Neuronal stem cell (in vitro differentiated cells): ENCODE measurements around the gene TIPIN.

ENCODE experiments used
- DNase-seq: peaks from one replicate; pipeline ENCODE4 v3.0.0-alpha.2; 2013; ENCODE audit warnings: low spot score
- H2AFZ ChIP-seq: one replicate; pipeline ENCODE4 v1.6.1; 2013; ENCODE audit warnings: mild to moderate bottlenecking, low read length, inconsistent platforms
- H2AK5ac ChIP-seq: 2 replicates; pipeline ENCODE4 v1.6.1; 2013; ENCODE audit warnings: low read depth, mild to moderate bottlenecking, inconsistent platforms, low read length, moderate library complexity, mixed read lengths
- H2BK120ac ChIP-seq: 2 replicates; pipeline ENCODE4 v1.6.1; 2013; ENCODE audit warnings: low read depth, mild to moderate bottlenecking, inconsistent platforms, low read length, moderate library complexity, mixed read lengths
- H2BK12ac ChIP-seq: one replicate; pipeline ENCODE4 v1.6.1; 2013; ENCODE audit warnings: low read length, inconsistent platforms
- H2BK15ac ChIP-seq: 2 replicates; pipeline ENCODE4 v1.6.1; 2013; ENCODE audit warnings: mild to moderate bottlenecking, low read length, inconsistent platforms, mixed read lengths
- H2BK5ac ChIP-seq: one replicate; pipeline ENCODE4 v1.6.1; 2013; ENCODE audit warnings: inconsistent platforms, mild to moderate bottlenecking, low read length, moderate library complexity
- H3K14ac ChIP-seq: one replicate; pipeline ENCODE4 v1.6.1; 2013; ENCODE audit warnings: low read length, inconsistent platforms
- H3K18ac ChIP-seq: 2 replicates; pipeline ENCODE4 v1.6.1; 2013; ENCODE audit warnings: low read length, inconsistent platforms
- H3K23ac ChIP-seq: 2 replicates; pipeline ENCODE4 v1.6.1; 2013; ENCODE audit warnings: low read depth, mild to moderate bottlenecking, mixed read lengths, low read length, inconsistent platforms; ENCODE audit not compliant: poor library complexity
- H3K27ac ChIP-seq: replicated peaks from 3 replicates; pipeline ENCODE4 v1.5.1; 2013; ENCODE audit warnings: low read length, inconsistent platforms
- H3K27me3 ChIP-seq, 3 experiments: 2 replicates each; pipeline ENCODE4 v1.6.1; 2013; ENCODE audit warnings: low read length in 3 of 3, mild to moderate bottlenecking in 2 of 3, inconsistent platforms in 1 of 3, low read depth in 1 of 3, mixed read lengths in 1 of 3, moderate library complexity in 1 of 3; ENCODE audit not compliant: control insufficient read depth in 3 of 3, insufficient read depth in 3 of 3
- H3K36me3 ChIP-seq, 2 donors: replicated peaks in 1 of 2; 2 replicates each; pipeline ENCODE4 v1.6.1; 2013; ENCODE audit warnings: low read length in 2 of 2; ENCODE audit not compliant: control insufficient read depth in 2 of 2, insufficient read depth in 2 of 2
- H3K4ac ChIP-seq: 2 replicates; pipeline ENCODE4 v1.6.1; 2013; ENCODE audit warnings: inconsistent platforms, mild to moderate bottlenecking, low read length, moderate library complexity
- H3K4me1 ChIP-seq, 2 donors: 1 replicate in 1 of 2; 2 replicates in 1 of 2; pipeline ENCODE4 v1.6.1; 2013; ENCODE audit warnings: low read length in 2 of 2, low read depth in 1 of 2; ENCODE audit not compliant: control insufficient read depth in 2 of 2, insufficient read depth in 1 of 2
- H3K4me2 ChIP-seq: one replicate; pipeline ENCODE4 v1.6.1; 2013; ENCODE audit warnings: mild to moderate bottlenecking, low read length, inconsistent platforms; ENCODE audit not compliant: insufficient read depth, poor library complexity, severe bottlenecking
- H3K4me3 ChIP-seq, 2 donors: 2 replicates each; pipeline ENCODE4 v1.5.1; 2013; ENCODE audit warnings: low read length in 2 of 2, mild to moderate bottlenecking in 2 of 2, inconsistent platforms in 1 of 2, moderate library complexity in 1 of 2
- H3K79me1 ChIP-seq: one replicate; pipeline ENCODE4 v1.6.1; 2013; ENCODE audit warnings: low read depth, mild to moderate bottlenecking, inconsistent platforms, low read length, moderate library complexity
- H3K9ac ChIP-seq: one replicate; pipeline ENCODE4 v1.6.1; 2013; ENCODE audit warnings: mild to moderate bottlenecking, low read depth, low read length, inconsistent platforms; ENCODE audit not compliant: poor library complexity
- H3K9me3 ChIP-seq, 2 donors: replicated peaks in 1 of 2; 2 replicates each; pipeline versions ENCODE3 to v1.6.1; 2013; ENCODE audit warnings: low read length in 2 of 2, mild to moderate bottlenecking in 2 of 2, inconsistent platforms in 1 of 2, low read depth in 1 of 2, mixed read lengths in 1 of 2, moderate library complexity in 1 of 2; ENCODE audit not compliant: control insufficient read depth in 2 of 2, insufficient read depth in 1 of 2
- H4K8ac ChIP-seq: one replicate; pipeline ENCODE4 v1.6.1; 2013; ENCODE audit warnings: low read depth, mild to moderate bottlenecking, inconsistent platforms, low read length, moderate library complexity
- H4K91ac ChIP-seq: one replicate; pipeline ENCODE4 v1.6.1; 2013; ENCODE audit warnings: low read length, low read depth, mild to moderate bottlenecking, inconsistent platforms; ENCODE audit not compliant: poor library complexity
- WGBS, 2 donors: extraction: QIAGEN DNeasy Blood & Tissue Kit; methylation state at CpG; one replicate each; pipeline ENCODE4 v1.1.7; 2013; ENCODE audit warnings: missing lambda C conversion rate in 2 of 2, mixed read lengths in 1 of 2; ENCODE audit not compliant: insufficient read length in 2 of 2, insufficient replicate concordance in 1 of 2; ENCODE audit errors: extremely low coverage in 2 of 2; 5-methylcytosine and 5-hydroxymethylcytosine counted together

Gene TIPIN

GRCh38 chr15:66388576-66388975 lies 32.1 kb upstream of the TIPIN start:
- peaks cover 1 to 34% of the 10 kb centered on the region in 2 donors for H3K36me3 ChIP-seq
- H2BK15ac ChIP-seq: no peak overlapping the region
- peak overlapping the region in 1 of 2 donors; percentile 68 for H3K4me3 ChIP-seq
- H3K4ac ChIP-seq: no peak overlapping the region
- H3K27ac ChIP-seq: no peak overlapping the region
- H3K79me1 ChIP-seq: peaks cover 7% of the 10 kb centered on the region
- no peak overlapping the region for H2AK5ac ChIP-seq
- no peak overlapping the region for H3K23ac ChIP-seq
- H3K9me3 ChIP-seq: peaks cover 0 to 2% of the 10 kb centered on the region in 2 donors
- DNase-seq: no peak
- H3K18ac ChIP-seq: no peak overlapping the region
- no peak overlapping the region for H2BK12ac ChIP-seq
- H3K9ac ChIP-seq: no peak overlapping the region
- WGBS, 2 donors: no CpG with 5 or more reads among the region's 5 CpGs
- no peaks in the 10 kb centered on the region for H3K27me3 ChIP-seq
- H3K14ac ChIP-seq: no peak overlapping the region
- no peak overlapping the region for H4K91ac ChIP-seq
- H2AFZ ChIP-seq: no peak overlapping the region
- no peak overlapping the region for H2BK120ac ChIP-seq
- H3K4me2 ChIP-seq: no peak overlapping the region
- peaks cover 2 to 8% of the 10 kb centered on the region in 2 donors for H3K4me1 ChIP-seq
- no peak overlapping the region for H2BK5ac ChIP-seq
- no peak overlapping the region for H4K8ac ChIP-seq

- no peak overlapping the region for H4K91ac ChIP-seq
- H3K79me1 ChIP-seq: peaks cover 7% of the 10 kb centered on the region
- no CpG with 5 or more reads among the region's 3 CpGs for WGBS, 2 donors
- H2BK15ac ChIP-seq: no peak overlapping the region
- H2BK5ac ChIP-seq: no peak overlapping the region
- peak overlapping the region; percentile 68 to 96 for H3K4me3 ChIP-seq
- H3K9me3 ChIP-seq: peaks cover 0 to 2% of the 10 kb centered on the region in 2 donors
- H2AFZ ChIP-seq: peak overlapping the region; percentile 92
- no peak overlapping the region for H2BK12ac ChIP-seq
- H3K4me2 ChIP-seq: peak overlapping the region; percentile 89
- H2BK120ac ChIP-seq: no peak overlapping the region
- H3K4ac ChIP-seq: no peak overlapping the region
- no peak overlapping the region for H2AK5ac ChIP-seq
- DNase-seq: no peak
- no peak overlapping the region for H4K8ac ChIP-seq
- no peak overlapping the region for H3K27ac ChIP-seq
- H3K4me1 ChIP-seq: peaks cover 2 to 8% of the 10 kb centered on the region in 2 donors
- no peak overlapping the region for H3K23ac ChIP-seq
- H3K36me3 ChIP-seq: peaks cover 1 to 32% of the 10 kb centered on the region in 2 donors
- no peak overlapping the region for H3K9ac ChIP-seq
- H3K27me3 ChIP-seq: no peaks in the 10 kb centered on the region
- H3K14ac ChIP-seq: no peak overlapping the region
- no peak overlapping the region for H3K18ac ChIP-seq
These were observed 31.5 kb upstream of the TIPIN start for GRCh38 chr15:66388043-66388363.

- no CpG with 5 or more reads among the region's 62 CpGs for WGBS, 2 donors
- Histone ChIP-seq H3K4ac (no peak overlapping the region), H3K4me1 (peaks cover 2 to 8% of the 10 kb centered on the region in 2 donors), H2AK5ac (peak overlapping the region; percentile 15), H3K27me3 (no peaks in the 10 kb centered on the region), H4K91ac (no peak overlapping the region), H3K79me1 (peaks cover 7% of the 10 kb centered on the region), H2AFZ (peak overlapping the region; percentile 92), H2BK120ac (no peak overlapping the region), H4K8ac (no peak overlapping the region), H2BK12ac (no peak overlapping the region), H3K23ac (peak overlapping the region; percentile 55), H2BK5ac (peak overlapping the region; percentile 82), H3K18ac (peak overlapping the region; percentile 80), H3K36me3 (peaks cover 1 to 32% of the 10 kb centered on the region in 2 donors), H3K4me3 (peak overlapping the region; percentile 68 to 96), H3K4me2 (peak overlapping the region; percentile 89), H3K9me3 (peaks cover 0 to 2% of the 10 kb centered on the region in 2 donors), H3K14ac (no peak overlapping the region), H2BK15ac (peak overlapping the region; percentile 91), H3K9ac (peak overlapping the region; percentile 93), H3K27ac (peak overlapping the region; percentile 82)
- peak; percentile 39 for DNase-seq
These were observed 30.9 kb upstream of the TIPIN start for GRCh38 chr15:66387163-66388042.
